Gastrocnemius medialis (tissue), 4 donors: ENCODE data around the gene TTLL9. TPM values are rescaled to one million over a fixed set of nuclear protein-coding genes. Genes with fewer than 3 reads are reported as not detected.

Experiments
- ATAC-seq, 2 donors: fragments of 150-250 bp; one replicate each; pipeline ENCODE4 v1.9.1; 2016
- DNase-seq, 2 donors: peaks; one replicate each; pipeline ENCODE4 v3.0.0-alpha.2; 2019
- H3K27ac ChIP-seq, 4 donors: fragments of 200-600 bp; sonication (generic); 1 replicate in 1 of 4; 2 replicates in 3 of 4; pipeline ENCODE4 v1.5.1; 2016 to 2018; ENCODE audit warnings: mild to moderate bottlenecking in 2 of 4, moderate library complexity in 1 of 4
- H3K27me3 ChIP-seq, 3 donors: fragments of 200-600 bp; sonication (generic) in 2 of 3; 1 replicate in 1 of 3; 2 replicates in 2 of 3; pipeline versions ENCODE4 v1.5.1 to v1.6.0; 2016 to 2019; ENCODE audit warnings: mild to moderate bottlenecking in 1 of 3, moderate library complexity in 1 of 3
- H3K36me3 ChIP-seq, 2 donors: fragments of 200-600 bp; sonication (generic) in 1 of 2; one replicate each; pipeline ENCODE4 v1.5.1; 2017 to 2018
- H3K4me1 ChIP-seq, 2 donors: fragments of 200-600 bp; sonication (generic) in 1 of 2; one replicate each; pipeline ENCODE4 v1.5.1; 2016 to 2017; ENCODE audit warnings: mild to moderate bottlenecking in 2 of 2
- H3K4me3 ChIP-seq, 4 donors: fragments of 200-600 bp; sonication (generic) in 3 of 4; 1 replicate in 1 of 4; 2 replicates in 3 of 4; pipeline ENCODE4 v1.5.1; 2016 to 2019; ENCODE audit warnings: mild to moderate bottlenecking in 2 of 4
- H3K9me3 ChIP-seq, 3 donors: fragments of 200-600 bp; sonication (generic) in 2 of 3; 1 replicate in 1 of 3; 2 replicates in 2 of 3; pipeline ENCODE4 v1.5.1; 2016 to 2019
- POLR2A ChIP-seq, 2 donors: fragments of 450-650 bp; IDR thresholded peaks; one replicate each; pipeline ENCODE4 v1.6.1; 2017; ENCODE audit warnings: antibody characterized with exemption in 2 of 2, mild to moderate bottlenecking in 2 of 2, moderate library complexity in 2 of 2
- in situ Hi-C, 4 donors: fragments of 200-750 bp; cut with MboI; loops; one replicate each; pipeline versions ENCODE4 v1.15.0 to v1.8.0; 2017; ENCODE audit warnings: low sequenced_read_pairs in 4 of 4
- intact Hi-C: fragments of 100-400 bp; cut with DNase I; formaldehyde crosslinking; loops from one replicate; pipeline ENCODE4 v1.15.1; 2023; ENCODE audit warnings: low total_unique reads
- total RNA-seq, 4 donors: library from RNA; depleted of rRNA; stranded (reverse); fragments of >200 nt; gene quantifications; one replicate each; pipeline versions ENCODE4 v1.1.0 to v1.2.3, GENCODE V29; 2016
- TF ChIP-seq, protein P1 (sequence below), 5 experiments: fragments of 450-650 bp in 3 of 5; fragments of 200-600 bp in 2 of 5; sonication (generic) in 2 of 5; IDR thresholded peaks in 4 of 5; conservative IDR thresholded peaks in 1 of 5; 1 replicate in 4 of 5; 2 replicates in 1 of 5; pipeline ENCODE4 v1.5.1; 2016 to 2019; ENCODE audit warnings: antibody characterized with exemption in 5 of 5, mild to moderate bottlenecking in 3 of 5, moderate library complexity in 3 of 5

The TTLL9 gene
- total RNA-seq, 4 donors from 2014 or later = not detected

- H3K36me3 ChIP-seq = peaks cover 0 to 48% of the 10 kb centered on the region in 2 donors
- no peak overlapping the region for H3K4me3 ChIP-seq
- H3K27ac ChIP-seq = no peak overlapping the region
- no peak for DNase-seq
- in situ Hi-C loops = no loop called here
- intact Hi-C loops = no loop called here
- ATAC-seq = no peak
- no peaks in the 10 kb centered on the region for H3K27me3 ChIP-seq
- H3K9me3 ChIP-seq = no peaks in the 10 kb centered on the region
- peaks cover 17 to 18% of the 10 kb centered on the region in 2 donors for H3K4me1 ChIP-seq
- no peak for TF ChIP-seq POLR2A (IDR thresholded peaks at IDR 0.05)
- TF ChIP-seq, protein P1, sequence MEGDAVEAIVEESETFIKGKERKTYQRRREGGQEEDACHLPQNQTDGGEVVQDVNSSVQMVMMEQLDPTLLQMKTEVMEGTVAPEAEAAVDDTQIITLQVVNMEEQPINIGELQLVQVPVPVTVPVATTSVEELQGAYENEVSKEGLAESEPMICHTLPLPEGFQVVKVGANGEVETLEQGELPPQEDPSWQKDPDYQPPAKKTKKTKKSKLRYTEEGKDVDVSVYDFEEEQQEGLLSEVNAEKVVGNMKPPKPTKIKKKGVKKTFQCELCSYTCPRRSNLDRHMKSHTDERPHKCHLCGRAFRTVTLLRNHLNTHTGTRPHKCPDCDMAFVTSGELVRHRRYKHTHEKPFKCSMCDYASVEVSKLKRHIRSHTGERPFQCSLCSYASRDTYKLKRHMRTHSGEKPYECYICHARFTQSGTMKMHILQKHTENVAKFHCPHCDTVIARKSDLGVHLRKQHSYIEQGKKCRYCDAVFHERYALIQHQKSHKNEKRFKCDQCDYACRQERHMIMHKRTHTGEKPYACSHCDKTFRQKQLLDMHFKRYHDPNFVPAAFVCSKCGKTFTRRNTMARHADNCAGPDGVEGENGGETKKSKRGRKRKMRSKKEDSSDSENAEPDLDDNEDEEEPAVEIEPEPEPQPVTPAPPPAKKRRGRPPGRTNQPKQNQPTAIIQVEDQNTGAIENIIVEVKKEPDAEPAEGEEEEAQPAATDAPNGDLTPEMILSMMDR (IDR thresholded peaks at IDR 0.05 in 4 of 5, conservative IDR thresholded peaks at IDR 0.05 in 1 of 5) = no peak
These were observed 77.6 kb downstream of the TTLL9 start for GRCh38 chr20:31948008-31948407.

DNA sequence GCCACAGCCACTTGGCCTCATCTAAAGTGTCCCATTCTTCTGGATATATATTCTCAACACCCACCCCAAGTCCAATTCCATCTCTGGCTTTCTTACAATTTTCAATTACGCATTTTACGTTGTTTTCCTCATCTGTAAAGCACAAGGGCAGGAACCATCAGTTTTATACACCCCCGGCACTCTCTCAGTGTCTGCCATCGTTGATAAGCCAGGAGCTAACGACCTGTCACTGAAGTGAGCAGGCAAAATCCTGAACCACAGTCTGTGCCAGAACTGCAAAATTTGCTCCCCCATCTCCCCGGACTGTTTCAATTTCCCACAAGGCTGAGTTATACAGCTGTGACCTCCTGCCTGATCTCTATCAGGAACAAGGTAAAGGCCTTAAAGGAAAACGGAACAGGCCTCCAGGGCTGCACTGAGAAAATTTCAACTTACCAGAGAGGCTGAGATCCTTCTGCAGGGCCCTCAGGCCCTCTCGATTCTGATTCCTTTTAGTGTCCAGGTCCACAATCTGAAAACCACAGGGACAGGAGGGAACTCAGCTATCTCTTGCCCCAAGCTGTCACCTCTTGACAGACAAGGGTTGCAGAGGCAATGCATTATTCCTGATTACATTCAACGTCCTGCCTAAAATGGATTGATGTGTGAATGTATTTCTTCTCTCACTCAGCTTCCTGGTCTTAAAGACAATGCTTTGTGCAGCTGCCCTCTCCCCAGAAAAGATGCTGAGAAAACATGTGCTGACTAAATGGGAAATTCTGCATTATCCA is 79.6 kb downstream of the TTLL9 start:
- Histone ChIP-seq H3K27ac (no peak overlapping the region), H3K4me3 (peak overlapping the region in 1 of 4 donors; percentile 90), H3K36me3 (peaks cover 0 to 39% of the 10 kb centered on the region in 2 donors), H3K9me3 (no peaks in the 10 kb centered on the region), H3K27me3 (no peaks in the 10 kb centered on the region), H3K4me1 (peaks cover 10 to 11% of the 10 kb centered on the region in 2 donors)
- intact Hi-C loops = loop anchor here (2.0 to 10.0 kb wide), 2 partner anchors 71 to 225 kb away; partner anchors contain the start of gene BCL2L1
- TF ChIP-seq POLR2A (IDR thresholded peaks at IDR 0.05) = no peak
- TF ChIP-seq, protein P1 (IDR thresholded peaks at IDR 0.05 in 4 of 5, conservative IDR thresholded peaks at IDR 0.05 in 1 of 5) = no peak
- in situ Hi-C loops = loop anchor here (5.0 to 10.0 kb wide), 3 partner anchors 93 to 125 kb away; no protein-coding TSS in a partner anchor
- DNase-seq (no peak), ATAC-seq (no peak)

DNA sequence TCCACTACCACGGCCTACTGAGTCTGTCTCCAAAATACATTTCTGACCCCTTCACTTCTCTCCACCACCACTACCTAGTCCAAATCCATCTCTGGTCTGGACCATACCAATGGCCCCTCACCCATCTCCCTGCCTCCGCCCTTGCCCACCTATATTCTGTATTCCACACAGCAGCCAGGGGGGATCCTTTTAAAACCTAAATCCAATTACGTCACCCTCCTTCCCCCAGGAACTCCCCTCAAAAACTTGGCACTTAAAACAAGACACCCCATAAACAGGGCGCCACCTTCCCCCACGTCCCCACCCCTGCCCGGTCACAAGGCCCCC is 80.7 kb downstream of the TTLL9 start:
- in situ Hi-C loops (loop anchor here (5.0 to 10.0 kb wide), 3 partner anchors 94 to 126 kb away; no protein-coding TSS in a partner anchor), intact Hi-C loops (loop anchor here (2.0 to 10.0 kb wide), 2 partner anchors 72 to 226 kb away; partner anchors contain the start of gene BCL2L1)
- H3K27ac ChIP-seq = peak overlapping the region; percentile 83 to 92 (median 86)
- H3K36me3 ChIP-seq = peaks cover 0 to 28% of the 10 kb centered on the region in 2 donors
- TF ChIP-seq, protein P1 (IDR thresholded peaks at IDR 0.05 in 4 of 5, conservative IDR thresholded peaks at IDR 0.05 in 1 of 5) = no peak
- TF ChIP-seq POLR2A (IDR thresholded peaks at IDR 0.05) = no peak
- H3K27me3 ChIP-seq = no peaks in the 10 kb centered on the region
- H3K4me3 ChIP-seq = peak overlapping the region; percentile 87 to 99 (median 90)
- no peaks in the 10 kb centered on the region for H3K9me3 ChIP-seq
- ATAC-seq = no peak
- DNase-seq = no peak
- peaks cover 10 to 11% of the 10 kb centered on the region in 2 donors for H3K4me1 ChIP-seq

DNA sequence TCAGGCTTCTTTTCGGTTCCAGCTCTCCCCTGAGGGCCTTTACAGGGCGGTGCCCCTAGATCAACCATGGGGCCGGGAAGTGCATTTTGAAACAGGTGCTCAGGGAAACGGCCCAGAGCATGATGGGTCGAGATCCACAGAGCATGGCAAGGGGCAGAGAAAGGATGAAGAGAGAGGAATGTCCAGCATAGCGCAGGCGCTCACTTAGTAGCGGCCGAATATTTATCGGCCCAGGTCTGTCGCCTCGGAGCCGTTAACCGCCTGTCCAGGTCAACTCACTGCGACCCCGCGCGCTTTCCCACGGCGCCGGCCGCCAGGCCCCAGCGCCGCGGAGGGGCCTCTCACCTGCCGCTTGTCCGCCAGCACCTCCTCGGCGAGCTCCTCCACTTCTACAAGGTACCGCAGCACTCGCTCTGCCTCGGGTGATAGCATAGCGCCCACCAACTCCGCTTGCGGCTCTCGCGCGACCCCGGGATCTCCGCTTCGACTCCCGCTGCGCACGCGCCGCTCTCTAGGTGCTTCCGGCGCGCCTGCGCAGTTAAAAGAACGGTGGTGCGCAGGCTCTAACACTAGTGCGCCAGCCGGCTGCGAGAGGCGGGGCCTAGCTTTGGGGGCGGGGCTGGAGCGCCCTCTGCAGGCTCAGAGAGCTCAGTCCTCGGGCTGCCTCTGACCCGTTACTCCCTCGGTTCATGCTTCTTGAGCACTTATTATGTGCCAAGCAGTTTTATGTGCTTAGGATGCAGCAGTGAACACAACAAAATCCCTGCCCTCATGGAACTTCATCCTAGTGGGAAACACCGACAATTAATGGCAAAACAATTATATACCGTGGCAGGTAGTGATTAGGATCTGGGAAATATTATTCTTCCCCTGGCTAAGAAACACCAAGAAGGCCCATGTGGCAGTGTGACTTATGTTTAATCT is 81.4 kb downstream of the TTLL9 start, which contains the start of gene PDRG1:
TSS of gene PDRG1 (minus strand) at position 517 of the 924 bp plus-strand sequence. CDS start at position 432, 85 bp downstream.
- intact Hi-C loops = loop anchor here (1.0 to 10.0 kb wide), 5 partner anchors 73 to 227 kb away; partner anchors contain the start of gene BCL2L1
- H3K27me3 ChIP-seq = no peaks in the 10 kb centered on the region

More for the DNA sequence above, 81.4 kb downstream of the TTLL9 start, which contains the start of gene PDRG1:
- in situ Hi-C loops = loop anchor here (5.0 to 10.0 kb wide), 3 partner anchors 94 to 127 kb away; no protein-coding TSS in a partner anchor
- DNase-seq = peak; percentile 90 to 93
- Histone ChIP-seq H3K36me3 (peaks cover 0 to 21% of the 10 kb centered on the region in 2 donors), H3K9me3 (no peaks in the 10 kb centered on the region), H3K4me3 (peak within 1 kb of the TSS; percentile 87 to 99 (median 90)), H3K4me1 (peaks cover 10 to 11% of the 10 kb centered on the region in 2 donors), H3K27ac (peak within 1 kb of the TSS; percentile 83 to 92 (median 86))
- ATAC-seq = peak; percentile 95 to 97
- TF ChIP-seq, protein P1 (IDR thresholded peaks at IDR 0.05 in 4 of 5, conservative IDR thresholded peaks at IDR 0.05 in 1 of 5) = peak; percentile 83 to 97 (median 89)
- peak; percentile 72 to 77 for TF ChIP-seq POLR2A (IDR thresholded peaks at IDR 0.05)
